Neural cell (in vitro differentiated cells): ENCODE data around the gene SWSAP1.
"Not testable (repeated sequence)": the region's sequence is repeated elsewhere in the genome, so short reads cannot be mapped to it uniquely, and the experiment has no call there.

Experiments
- CTCF ChIP-seq: fragments of 450-650 bp; IDR thresholded peaks from 2 replicates; pipeline ENCODE4 v1.5.1; 2014; ENCODE audit warnings: antibody characterized with exemption, mild to moderate bottlenecking, moderate library complexity; ENCODE audit not compliant: poor library complexity, severe bottlenecking
- EP300 ChIP-seq: fragments of 450-650 bp; conservative IDR thresholded peaks from 2 replicates; pipeline ENCODE4 v1.6.1; 2014; ENCODE audit warnings: antibody characterized with exemption, mild to moderate bottlenecking, moderate library complexity; ENCODE audit not compliant: poor library complexity, severe bottlenecking
- RAD21 ChIP-seq: fragments of 450-650 bp; conservative IDR thresholded peaks from 2 replicates; pipeline ENCODE4 v1.6.1; 2014; ENCODE audit warnings: antibody characterized with exemption, mild to moderate bottlenecking, moderate library complexity
- REST ChIP-seq: IDR thresholded peaks from 2 replicates; pipeline ENCODE4 v1.6.1; 2012; ENCODE audit warnings: borderline replicate concordance
- TAF1 ChIP-seq: IDR thresholded peaks from 2 replicates; pipeline ENCODE4 v1.6.1; 2012; ENCODE audit warnings: low read depth

GRCh38 chr19:11333838-11334237, 40.6 kb upstream of the SWSAP1 start:
- not testable (repeated sequence) for TF ChIP-seq EP300, RAD21, CTCF, REST, TAF1
